SK-N-SH (cell line): Measurements from ENCODE around the gene SSX2IP. TPM values are rescaled to one million over a fixed set of nuclear protein-coding genes. Genes with fewer than 3 reads are reported as not detected.

Source experiments
- CTCF ChIA-PET: fragments of 300-600, 350-600 bp; formaldehyde crosslinking; extraction: SDS; loops from one replicate; lab custom pipeline; 2021; lab: Yijun Ruan, JAX
- POLR2A ChIA-PET: fragments of 350-600 bp; sonication (Branson Sonifier 250); formaldehyde crosslinking; extraction: SDS; loops from one replicate; lab custom pipeline; 2020; ENCODE audit warnings: antibody characterized with exemption, inconsistent platforms; lab: Yijun Ruan, JAX
- DNase-seq: peaks from one replicate; pipeline ENCODE4 v3.0.0; 2012
- H2AFZ ChIP-seq: fragments of 200-600 bp; sonication (generic); 2 replicates; pipeline ENCODE4 v1.8.1; 2016; ENCODE audit warnings: antibody characterized with exemption, mild to moderate bottlenecking, low read depth
- H3F3A ChIP-seq: fragments of 200-600 bp; sonication (generic); replicated peaks from 2 replicates; pipeline ENCODE3; 2016; ENCODE audit warnings: antibody characterized with exemption, mild to moderate bottlenecking; ENCODE audit not compliant: insufficient read depth
- H3K27ac ChIP-seq, 2 experiments: fragments of 200-500 bp in 1 of 2; fragments of 200-600 bp in 1 of 2; sonication (Bioruptor generic) in 1 of 2; sonication (generic), shearing (Covaris generic) in 1 of 2; 2 replicates each; pipeline versions ENCODE4 v1.5.1 to v1.6.1; 2014 to 2016; ENCODE audit warnings: low read depth in 2 of 2, inconsistent platforms in 1 of 2, low read length in 1 of 2, mild to moderate bottlenecking in 1 of 2, mixed read lengths in 1 of 2
- H3K27me3 ChIP-seq: fragments of 200-600 bp; sonication (generic), shearing (Covaris generic); 2 replicates; pipeline ENCODE4 v1.6.1; 2016; ENCODE audit warnings: mixed run types; ENCODE audit not compliant: insufficient read depth
- H3K36me3 ChIP-seq, 2 experiments: fragments of 200-500 bp in 1 of 2; fragments of 200-600 bp in 1 of 2; sonication (Bioruptor generic) in 1 of 2; sonication (generic) in 1 of 2; replicated peaks in 1 of 2; 2 replicates each; pipeline versions ENCODE3 to v1.5.1; 2014 to 2016; ENCODE audit warnings: low read length in 1 of 2, mild to moderate bottlenecking in 1 of 2; ENCODE audit not compliant: insufficient read depth in 2 of 2, control insufficient read depth in 1 of 2
- H3K4me1 ChIP-seq, 2 experiments: fragments of 200-500 bp in 1 of 2; fragments of 200-600 bp in 1 of 2; sonication (Bioruptor generic) in 1 of 2; sonication (generic), shearing (Covaris generic) in 1 of 2; 2 replicates each; pipeline versions ENCODE4 v1.5.1 to v1.6.1; 2014 to 2016; ENCODE audit warnings: low read depth in 1 of 2, low read length in 1 of 2, mixed run types in 1 of 2; ENCODE audit not compliant: insufficient read depth in 2 of 2, control insufficient read depth in 1 of 2
- H3K4me2 ChIP-seq: fragments of 200-600 bp; sonication (generic), shearing (Covaris generic); 2 replicates; pipeline ENCODE4 v1.6.1; 2017; ENCODE audit warnings: mixed run types
- H3K4me3 ChIP-seq, 2 experiments: fragments of 200-500 bp in 1 of 2; fragments of 200-600 bp in 1 of 2; sonication (Bioruptor generic) in 1 of 2; sonication (generic), shearing (Covaris generic) in 1 of 2; 2 replicates each; pipeline versions ENCODE4 v1.5.1 to v1.8.1; 2014 to 2016; ENCODE audit warnings: low read depth in 2 of 2, inconsistent platforms in 1 of 2, low read length in 1 of 2, mild to moderate bottlenecking in 1 of 2, mixed read lengths in 1 of 2, moderate library complexity in 1 of 2
- H3K79me2 ChIP-seq: fragments of 200-600 bp; sonication (generic); 2 replicates; pipeline ENCODE4 v1.8.1; 2017; ENCODE audit warnings: mild to moderate bottlenecking; ENCODE audit not compliant: insufficient read depth
- H3K9ac ChIP-seq: fragments of 200-600 bp; sonication (generic); 2 replicates; pipeline ENCODE4 v1.6.1; 2017; ENCODE audit warnings: mixed run types
- H3K9me2 ChIP-seq: fragments of 200-600 bp; sonication (generic); 2 replicates; pipeline ENCODE4 v1.6.1; 2017; ENCODE audit warnings: mixed run types
- H3K9me3 ChIP-seq: fragments of 200-600 bp; sonication (generic); 2 replicates; pipeline ENCODE4 v1.6.1; 2017; ENCODE audit warnings: mixed run types, mild to moderate bottlenecking, moderate library complexity
- H4K20me1 ChIP-seq: fragments of 200-600 bp; sonication (generic); 2 replicates; pipeline ENCODE4 v1.6.1; 2017; ENCODE audit warnings: mild to moderate bottlenecking, mixed run types; ENCODE audit not compliant: insufficient read depth
- CHD2 ChIP-seq: fragments of 150-350 bp; IDR thresholded peaks from 2 replicates; pipeline ENCODE4 v1.6.1; 2018; ENCODE audit warnings: low read length; ENCODE audit not compliant: partially characterized antibody
- ELF1 ChIP-seq: IDR thresholded peaks from 2 replicates; pipeline ENCODE4 v1.4.0; 2012
- EP300 ChIP-seq, 2 experiments: IDR thresholded peaks; 2 replicates each; pipeline versions ENCODE4 v1.4.0 to v1.6.1; 2012; ENCODE audit warnings: borderline replicate concordance in 1 of 2, low read depth in 1 of 2, low read length in 1 of 2
- FOSL2 ChIP-seq: IDR thresholded peaks from 2 replicates; pipeline ENCODE4 v1.4.0; 2012; ENCODE audit warnings: low read depth, mild to moderate bottlenecking, moderate library complexity, borderline replicate concordance
- FOXJ3 ChIP-seq: sonication (generic); formaldehyde crosslinking; IDR thresholded peaks from 2 replicates; pipeline ENCODE4 v1.5.1; 2020; ENCODE audit warnings: mild to moderate bottlenecking, missing genetic modification reagents
- GABPA ChIP-seq: IDR thresholded peaks from 2 replicates; pipeline ENCODE4 v1.4.0; 2012; ENCODE audit warnings: low read depth, mild to moderate bottlenecking
- GATA2 ChIP-seq: sonication (generic); formaldehyde crosslinking; IDR thresholded peaks from 2 replicates; pipeline ENCODE4 v1.5.0; 2020; ENCODE audit warnings: mild to moderate bottlenecking, missing genetic modification reagents
- MEF2A ChIP-seq: IDR thresholded peaks from 2 replicates; pipeline ENCODE4 v1.4.0; 2012; ENCODE audit warnings: low read depth, borderline replicate concordance
- NFIC ChIP-seq: IDR thresholded peaks from 2 replicates; pipeline ENCODE4 v1.4.0; 2012; ENCODE audit warnings: borderline replicate concordance
- NRF1 ChIP-seq: IDR thresholded peaks from 2 replicates; pipeline ENCODE4 v1.6.1; 2012; ENCODE audit warnings: low read depth, mild to moderate bottlenecking, low read length
- POLR2AphosphoS5 ChIP-seq: IDR thresholded peaks from 2 replicates; pipeline ENCODE4 v1.6.1; 2012; ENCODE audit warnings: low read depth, low read length
- RCOR1 ChIP-seq: fragments of 150-350 bp; IDR thresholded peaks from 2 replicates; pipeline ENCODE4 v1.6.1; 2017; ENCODE audit warnings: antibody characterized with exemption, low read length
- RFX5 ChIP-seq: IDR thresholded peaks from 2 replicates; pipeline ENCODE4 v1.6.1; 2012; ENCODE audit warnings: mild to moderate bottlenecking, improper control_type of control experiment, low read length
- SMC3 ChIP-seq: IDR thresholded peaks from 2 replicates; pipeline ENCODE4 v1.6.1; 2012; ENCODE audit warnings: low read depth, low read length, improper control_type of control experiment
- TAF1 ChIP-seq: IDR thresholded peaks from 2 replicates; pipeline ENCODE4 v1.6.1; 2012; ENCODE audit warnings: low read depth, mild to moderate bottlenecking, low read length, moderate library complexity, borderline replicate concordance
- TCF12 ChIP-seq: IDR thresholded peaks from 2 replicates; pipeline ENCODE4 v1.4.0; 2012
- WGBS: methylation state at CpG from one replicate; pipeline ENCODE4 v1.1.6; 2017; ENCODE audit warnings: low lambda C conversion rate; 5-methylcytosine and 5-hydroxymethylcytosine counted together
- polyA plus RNA-seq, 3 experiments: library from polyadenylated mRNA; depleted of rRNA; stranded (reverse); fragments of >200 nt; gene quantifications; 2 replicates each; pipeline ENCODE4 v1.2.3, GENCODE V29; 2012
- TF ChIP-seq, protein P1 (sequence below): fragments of 150-350 bp; IDR thresholded peaks from 2 replicates; pipeline ENCODE4 v1.6.1; 2017; ENCODE audit warnings: antibody characterized with exemption, low read length, low read depth, borderline replicate concordance
- TF ChIP-seq, protein P2 (sequence below): IDR thresholded peaks from 2 replicates; pipeline ENCODE4 v1.4.0; 2012; ENCODE audit warnings: low read depth, borderline replicate concordance
- TF ChIP-seq, protein P3 (sequence below): IDR thresholded peaks from 2 replicates; pipeline ENCODE4 v1.4.0; 2012; ENCODE audit warnings: low read depth, borderline replicate concordance

Gene SSX2IP
- polyA plus RNA-seq, 1 of the 3 experiments (the other 2 are of a cell fraction), result 7.7 TPM

DNA sequence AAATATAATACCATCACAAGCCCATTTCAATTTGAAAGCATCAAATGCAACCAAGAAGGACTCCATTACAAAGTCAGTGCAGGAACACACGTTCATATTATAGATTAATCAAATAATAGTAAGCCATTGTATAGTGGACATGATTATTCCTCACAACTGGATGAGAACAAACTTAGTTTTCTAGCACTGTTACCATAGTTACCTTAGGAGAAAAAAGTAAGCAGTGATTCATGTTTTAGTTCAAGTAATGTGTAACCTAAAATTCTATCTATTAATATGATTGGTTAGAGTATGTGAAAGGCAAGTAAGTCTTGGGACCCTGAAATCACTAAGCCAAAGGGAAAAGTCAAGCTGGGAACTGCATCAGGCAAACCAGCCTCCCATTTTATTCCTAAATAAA is 15.2 kb downstream of the SSX2IP start:
- Histone ChIP-seq H3K36me3 (peaks cover 6 to 11% of the 10 kb centered on the region in 2 experiments), H3K4me2 (no peak overlapping the region), H3K27me3 (no peaks in the 10 kb centered on the region), H4K20me1 (no peaks in the 10 kb centered on the region), H3K9ac (no peak overlapping the region), H3K9me2 (no peaks in the 10 kb centered on the region), H3K79me2 (peaks cover 34% of the 10 kb centered on the region; the same call in 1 of the 2 replicates), H3K9me3 (no peaks in the 10 kb centered on the region), H3K27ac (no peak overlapping the region), H3K4me3 (no peak overlapping the region), H3K4me1 (no peaks in the 10 kb centered on the region), H3F3A (no peaks in the 10 kb centered on the region), H2AFZ (no peak overlapping the region)
- CTCF ChIA-PET, result interaction anchor here (0.6 to 1.2 kb wide), 4 partner anchors 14 to 224 kb away, joined by 3 to 4 read pairs (median 4); no protein-coding TSS in a partner anchor
- no peak for TF ChIP-seq NFIC
- no peak for TF ChIP-seq POLR2AphosphoS5
- 75% methylated on average over 1 of the region's 1 CpG for WGBS
- POLR2A ChIA-PET, result no interaction called here
- DNase-seq, result no peak

DNA sequence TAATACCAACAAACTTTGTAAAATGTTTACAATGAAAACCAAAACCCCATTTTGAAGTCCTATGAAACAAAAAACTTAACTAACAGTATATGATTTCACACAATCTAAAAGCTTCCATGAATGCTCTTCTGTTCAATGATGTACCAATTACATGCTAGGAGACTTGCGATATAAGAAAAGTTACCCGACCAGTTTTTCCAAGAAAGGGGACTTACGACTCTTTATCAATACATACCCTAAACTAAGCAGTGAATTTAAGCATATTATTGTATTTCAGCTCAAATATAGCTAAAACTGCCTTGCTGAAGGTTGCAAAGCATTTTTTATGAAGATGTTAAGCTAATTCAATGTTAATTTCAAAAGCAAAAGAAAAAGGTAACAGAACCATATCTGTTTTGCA is 15.6 kb downstream of the SSX2IP start:
- no peaks in the 10 kb centered on the region for H3K9me2 ChIP-seq
- CTCF ChIA-PET, result interaction anchor here (0.6 to 1.0 kb wide), 3 partner anchors 9 to 225 kb away, joined by 3 to 4 read pairs (median 3); no protein-coding TSS in a partner anchor
- H2AFZ ChIP-seq, result no peak overlapping the region
- no peak overlapping the region for H3K9ac ChIP-seq
- no peaks in the 10 kb centered on the region for H3K9me3 ChIP-seq
- no peaks in the 10 kb centered on the region for H4K20me1 ChIP-seq
- H3F3A ChIP-seq, result no peaks in the 10 kb centered on the region
- peaks cover 9% of the 10 kb centered on the region in 2 experiments for H3K36me3 ChIP-seq
- peaks cover 30% of the 10 kb centered on the region; the same call in 1 of the 2 replicates for H3K79me2 ChIP-seq
- H3K27me3 ChIP-seq, result no peaks in the 10 kb centered on the region
- H3K4me1 ChIP-seq, result no peaks in the 10 kb centered on the region
- no peak overlapping the region for H3K4me2 ChIP-seq
- WGBS, result 88% methylated on average over 3 of the region's 3 CpGs
- POLR2A ChIA-PET, result no interaction called here
- no peak for TF ChIP-seq ELF1
- TF ChIP-seq RFX5, result no peak
- TF ChIP-seq RCOR1, result no peak
- TF ChIP-seq, protein P1, sequence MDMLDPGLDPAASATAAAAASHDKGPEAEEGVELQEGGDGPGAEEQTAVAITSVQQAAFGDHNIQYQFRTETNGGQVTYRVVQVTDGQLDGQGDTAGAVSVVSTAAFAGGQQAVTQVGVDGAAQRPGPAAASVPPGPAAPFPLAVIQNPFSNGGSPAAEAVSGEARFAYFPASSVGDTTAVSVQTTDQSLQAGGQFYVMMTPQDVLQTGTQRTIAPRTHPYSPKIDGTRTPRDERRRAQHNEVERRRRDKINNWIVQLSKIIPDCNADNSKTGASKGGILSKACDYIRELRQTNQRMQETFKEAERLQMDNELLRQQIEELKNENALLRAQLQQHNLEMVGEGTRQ, result no peak
- TF ChIP-seq NRF1, result no peak
- no peak for TF ChIP-seq FOXJ3
- TF ChIP-seq CHD2, result no peak
- no peak for TF ChIP-seq NFIC
- no peak for TF ChIP-seq EP300 (IDR thresholded peaks at IDR 0.05; ENCODE audit: borderline replicate concordance in 1 of 2, low read depth in 1 of 2, low read length in 1 of 2)
- TF ChIP-seq FOSL2, result no peak
- TF ChIP-seq MEF2A, result no peak
- TF ChIP-seq TCF12, result no peak
- TF ChIP-seq GABPA, result no peak
- TF ChIP-seq SMC3, result no peak
- TF ChIP-seq, protein P2, sequence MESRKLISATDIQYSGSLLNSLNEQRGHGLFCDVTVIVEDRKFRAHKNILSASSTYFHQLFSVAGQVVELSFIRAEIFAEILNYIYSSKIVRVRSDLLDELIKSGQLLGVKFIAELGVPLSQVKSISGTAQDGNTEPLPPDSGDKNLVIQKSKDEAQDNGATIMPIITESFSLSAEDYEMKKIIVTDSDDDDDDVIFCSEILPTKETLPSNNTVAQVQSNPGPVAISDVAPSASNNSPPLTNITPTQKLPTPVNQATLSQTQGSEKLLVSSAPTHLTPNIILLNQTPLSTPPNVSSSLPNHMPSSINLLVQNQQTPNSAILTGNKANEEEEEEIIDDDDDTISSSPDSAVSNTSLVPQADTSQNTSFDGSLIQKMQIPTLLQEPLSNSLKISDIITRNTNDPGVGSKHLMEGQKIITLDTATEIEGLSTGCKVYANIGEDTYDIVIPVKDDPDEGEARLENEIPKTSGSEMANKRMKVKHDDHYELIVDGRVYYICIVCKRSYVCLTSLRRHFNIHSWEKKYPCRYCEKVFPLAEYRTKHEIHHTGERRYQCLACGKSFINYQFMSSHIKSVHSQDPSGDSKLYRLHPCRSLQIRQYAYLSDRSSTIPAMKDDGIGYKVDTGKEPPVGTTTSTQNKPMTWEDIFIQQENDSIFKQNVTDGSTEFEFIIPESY, result no peak
- TF ChIP-seq, protein P3, sequence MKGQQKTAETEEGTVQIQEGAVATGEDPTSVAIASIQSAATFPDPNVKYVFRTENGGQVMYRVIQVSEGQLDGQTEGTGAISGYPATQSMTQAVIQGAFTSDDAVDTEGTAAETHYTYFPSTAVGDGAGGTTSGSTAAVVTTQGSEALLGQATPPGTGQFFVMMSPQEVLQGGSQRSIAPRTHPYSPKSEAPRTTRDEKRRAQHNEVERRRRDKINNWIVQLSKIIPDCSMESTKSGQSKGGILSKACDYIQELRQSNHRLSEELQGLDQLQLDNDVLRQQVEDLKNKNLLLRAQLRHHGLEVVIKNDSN, result no peak
- TF ChIP-seq GATA2, result no peak
- TF ChIP-seq TAF1, result no peak
- DNase-seq, result no peak
- no peak overlapping the region for H3K27ac ChIP-seq
- no peak overlapping the region for H3K4me3 ChIP-seq
